Stomach (tissue), 9 donors: ENCODE data around the gene BBS9. TPM values are rescaled to one million over a fixed set of nuclear protein-coding genes. Genes with fewer than 3 reads are reported as not detected.
A peak's percentile ranks its signal among the peaks of the same experiment; 100 is the strongest.

Experiments used
- DNase-seq, 2 donors: peaks; one replicate each; pipeline versions ENCODE4 v3.0.0 to v3.0.0-alpha.2; 2013 to 2019
- H3K27ac ChIP-seq, 5 donors: fragments of 200-600 bp in 4 of 5; sonication (generic) in 4 of 5; one replicate each; pipeline ENCODE4 v1.5.1; 2013 to 2019; ENCODE audit warnings: mild to moderate bottlenecking in 1 of 5, moderate library complexity in 1 of 5
- H3K27me3 ChIP-seq, 3 donors: fragments of 200-600 bp; sonication (generic); one replicate each; pipeline ENCODE4 v1.5.1; 2017 to 2019; ENCODE audit warnings: mixed run types in 1 of 3
- H3K36me3 ChIP-seq, 4 donors: fragments of 200-600 bp; sonication (generic); 1 replicate in 3 of 4; 2 replicates in 1 of 4; pipeline ENCODE4 v1.5.1; 2016 to 2019
- H3K4me1 ChIP-seq, 4 donors: fragments of 200-600 bp; sonication (generic); one replicate each; pipeline ENCODE4 v1.5.1; 2016 to 2019
- H3K4me3 ChIP-seq, 4 donors: fragments of 200-600 bp; sonication (generic) in 3 of 4; one replicate each; pipeline ENCODE4 v1.5.1; 2016 to 2019; ENCODE audit warnings: mild to moderate bottlenecking in 1 of 4
- H3K9me3 ChIP-seq, 4 donors: fragments of 200-600 bp; sonication (generic); one replicate each; pipeline ENCODE4 v1.5.1; 2016 to 2019
- CTCF ChIP-seq, 7 experiments: fragments of 450-650 bp in 4 of 7; fragments of 200-600 bp in 3 of 7; sonication (generic) in 3 of 7; IDR thresholded peaks; one replicate each; pipeline ENCODE4 v1.5.1; 2016 to 2019; ENCODE audit warnings: antibody characterized with exemption in 7 of 7, control low read depth in 2 of 7, mild to moderate bottlenecking in 1 of 7
- EP300 ChIP-seq: sonication (generic); formaldehyde crosslinking; IDR thresholded peaks from one replicate; pipeline ENCODE4 v1.6.1; 2017; ENCODE audit warnings: antibody characterized with exemption
- POLR2A ChIP-seq, 4 donors: fragments of 450-650 bp; IDR thresholded peaks; one replicate each; pipeline ENCODE4 v1.6.1; 2016; ENCODE audit warnings: antibody characterized with exemption in 4 of 4, control low read depth in 2 of 4, mild to moderate bottlenecking in 1 of 4, moderate library complexity in 1 of 4
- POLR2AphosphoS5 ChIP-seq, 3 donors: sonication (generic); formaldehyde crosslinking; IDR thresholded peaks; one replicate each; pipeline ENCODE4 v1.6.1; 2016; ENCODE audit warnings: antibody characterized with exemption in 3 of 3
- WGBS, 5 donors: extraction: QIAGEN DNeasy Blood & Tissue Kit in 3 of 5; methylation state at CpG; one replicate each; pipeline versions ENCODE4 v1.1.5 to v1.1.7; 2013 to 2018; 5-methylcytosine and 5-hydroxymethylcytosine counted together
- intact Hi-C: fragments of 100-400 bp; cut with DNase I; formaldehyde crosslinking; loops from one replicate; pipeline ENCODE4 v1.15.1; 2023; ENCODE audit warnings: low total_unique reads
- polyA plus RNA-seq, 3 donors: library from polyadenylated mRNA; stranded (reverse); fragments of 200-250 nt; gene quantifications; one replicate each; pipeline ENCODE4 v1.2.3, GENCODE V29; 2013
- total RNA-seq, 5 donors: library from RNA; depleted of rRNA; stranded (reverse); fragments of >200 nt; gene quantifications; one replicate each; pipeline versions ENCODE4 v1.1.0 to v1.2.3, GENCODE V29; 2014 to 2016
- donor health status: healthy with polysubstance abuse.
- donor health status: Bipolar disorder and iron deficiency.
- donor health status: healthy.

BBS9 gene
- total and polyA plus RNA-seq, 8 donors: 3.2 to 43.9 (median 5.9) TPM

- intact Hi-C loops: no loop called here
- Histone ChIP-seq H3K27me3 (no peaks in the 10 kb centered on the region), H3K4me3 (no peak overlapping the region), H3K4me1 (peaks cover 0 to 9% (median 0%) of the 10 kb centered on the region in 4 donors), H3K27ac (no peak overlapping the region), H3K36me3 (no peaks in the 10 kb centered on the region), H3K9me3 (no peaks in the 10 kb centered on the region)
- no peak for TF ChIP-seq EP300
- TF ChIP-seq POLR2AphosphoS5 (IDR thresholded peaks at IDR 0.05): no peak
- TF ChIP-seq POLR2A (IDR thresholded peaks at IDR 0.05): no peak
- TF ChIP-seq CTCF (IDR thresholded peaks at IDR 0.05): no peak
- no peak for DNase-seq
- 77 to 85% (median 81%) methylated on average over 3 of the region's 3 CpGs for WGBS, 5 donors
Observed at GRCh38 chr7:33446551-33446950, 317.2 kb downstream of the BBS9 start.

- 69 to 77% (median 73%) methylated on average over 6 of the region's 6 CpGs for WGBS, 5 donors
Observed at GRCh38 chr7:33448035-33448434, 318.7 kb downstream of the BBS9 start.

GRCh38 chr7:33449847-33450246 is 320.5 kb downstream of the BBS9 start:
- 81 to 92% (median 88%) methylated on average over 5 of the region's 5 CpGs for WGBS, 5 donors
- no peaks in the 10 kb centered on the region for H3K9me3 ChIP-seq
- intact Hi-C loops: no loop called here

More at GRCh38 chr7:33448035-33448434, 318.7 kb downstream of the BBS9 start:
- no peak overlapping the region for H3K4me3 ChIP-seq
- TF ChIP-seq POLR2AphosphoS5 (IDR thresholded peaks at IDR 0.05) (no peak), CTCF (IDR thresholded peaks at IDR 0.05) (no peak), POLR2A (IDR thresholded peaks at IDR 0.05) (no peak), EP300 (no peak)
- H3K27ac ChIP-seq: no peak overlapping the region
- no peaks in the 10 kb centered on the region for H3K9me3 ChIP-seq
- peaks cover 0 to 9% (median 0%) of the 10 kb centered on the region in 4 donors for H3K4me1 ChIP-seq
- intact Hi-C loops: no loop called here
- peak in 1 of 2 donors; percentile 17 for DNase-seq
- H3K27me3 ChIP-seq: no peaks in the 10 kb centered on the region
- no peaks in the 10 kb centered on the region for H3K36me3 ChIP-seq

GRCh38 chr7:33452805-33453502 is 323.6 kb downstream of the BBS9 start:
- no peaks in the 10 kb centered on the region for H3K36me3 ChIP-seq
- H3K4me3 ChIP-seq: no peak overlapping the region
- no peak for DNase-seq
- no peaks in the 10 kb centered on the region for H3K27me3 ChIP-seq
- H3K4me1 ChIP-seq: no peaks in the 10 kb centered on the region
- TF ChIP-seq POLR2AphosphoS5 (IDR thresholded peaks at IDR 0.05) (no peak), CTCF (IDR thresholded peaks at IDR 0.05) (no peak), POLR2A (IDR thresholded peaks at IDR 0.05) (no peak), EP300 (no peak)
- H3K27ac ChIP-seq: no peak overlapping the region
- intact Hi-C loops: no loop called here
- H3K9me3 ChIP-seq: no peaks in the 10 kb centered on the region
- 82 to 98% (median 88%) methylated on average over 1 of the region's 1 CpG for WGBS, 5 donors

More at GRCh38 chr7:33449847-33450246, 320.5 kb downstream of the BBS9 start:
- no peak overlapping the region for H3K4me3 ChIP-seq
- peaks cover 0 to under 1% (median 0%) of the 10 kb centered on the region in 4 donors for H3K4me1 ChIP-seq
- no peak for DNase-seq
- H3K27ac ChIP-seq: no peak overlapping the region
- H3K27me3 ChIP-seq: no peaks in the 10 kb centered on the region
- no peak for TF ChIP-seq POLR2AphosphoS5 (IDR thresholded peaks at IDR 0.05)
- H3K36me3 ChIP-seq: no peaks in the 10 kb centered on the region

GRCh38 chr7:33457039-33457438 is 327.7 kb downstream of the BBS9 start:
- DNase-seq: no peak
- intact Hi-C loops: no loop called here
- H3K27me3 ChIP-seq: no peaks in the 10 kb centered on the region
- TF ChIP-seq CTCF (IDR thresholded peaks at IDR 0.05) (no peak), POLR2A (IDR thresholded peaks at IDR 0.05) (no peak), EP300 (no peak), POLR2AphosphoS5 (IDR thresholded peaks at IDR 0.05) (no peak)
- H3K36me3 ChIP-seq: no peaks in the 10 kb centered on the region
- H3K4me3 ChIP-seq: no peak overlapping the region
- H3K27ac ChIP-seq: no peak overlapping the region
- H3K4me1 ChIP-seq: no peaks in the 10 kb centered on the region
- 74 to 84% (median 78%) methylated on average over 6 of the region's 6 CpGs for WGBS, 5 donors
- H3K9me3 ChIP-seq: no peaks in the 10 kb centered on the region
